Measurements from ENCODE around the gene MYO1F. TPM values are rescaled to one million over a fixed set of nuclear protein-coding genes. Genes with fewer than 3 reads are reported as not detected.

The MYO1F gene
- total RNA-seq, 2 donors from 2014 or later: 2.0 to 8.0 TPM

DNA sequence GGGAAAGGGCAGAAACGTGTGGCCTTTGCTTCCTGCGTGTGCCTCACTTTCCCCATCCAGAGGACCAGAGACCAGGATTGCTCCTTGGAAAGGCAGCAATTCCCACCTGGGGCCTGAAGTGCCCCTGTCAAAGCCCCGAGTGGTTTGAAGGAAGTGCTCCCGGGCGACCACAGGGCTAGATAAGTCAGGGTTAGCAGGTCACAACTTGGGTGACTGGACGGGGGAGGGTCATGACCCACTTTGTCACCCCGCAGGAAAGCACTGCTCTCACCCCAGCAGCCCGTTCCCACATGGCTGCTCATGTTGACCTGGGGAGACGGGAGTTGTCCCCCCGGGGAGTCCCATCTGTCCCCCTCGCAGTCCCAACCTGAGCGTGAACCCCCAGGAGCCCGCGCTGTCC is 75.3 kb downstream of the MYO1F start:
- Histone ChIP-seq H3K27ac (no peak overlapping the region), H3K4me3 (no peak overlapping the region), H3K36me3 (replicated peaks in 1 of 2; ENCODE audit: insufficient read depth in 1 of 2, low read depth in 2 of 2) (no peaks in the 10 kb centered on the region), H3K4me1 (peaks cover 13% of the 10 kb centered on the region), H3K9me3 (no peaks in the 10 kb centered on the region), H3K27me3 (no peaks in the 10 kb centered on the region)
- intact Hi-C loops (cut with DNase I): loop anchor here (10.0 kb wide), 1 partner anchor 97 kb away; no protein-coding TSS in a partner anchor
- no peak for ATAC-seq
- WGBS, 2 donors: 51% methylated on average over 11 of the region's 14 CpGs; no CpG with 5 or more reads in 1 of the 2 donors
- no peak for DNase-seq
- TF ChIP-seq, protein P1, sequence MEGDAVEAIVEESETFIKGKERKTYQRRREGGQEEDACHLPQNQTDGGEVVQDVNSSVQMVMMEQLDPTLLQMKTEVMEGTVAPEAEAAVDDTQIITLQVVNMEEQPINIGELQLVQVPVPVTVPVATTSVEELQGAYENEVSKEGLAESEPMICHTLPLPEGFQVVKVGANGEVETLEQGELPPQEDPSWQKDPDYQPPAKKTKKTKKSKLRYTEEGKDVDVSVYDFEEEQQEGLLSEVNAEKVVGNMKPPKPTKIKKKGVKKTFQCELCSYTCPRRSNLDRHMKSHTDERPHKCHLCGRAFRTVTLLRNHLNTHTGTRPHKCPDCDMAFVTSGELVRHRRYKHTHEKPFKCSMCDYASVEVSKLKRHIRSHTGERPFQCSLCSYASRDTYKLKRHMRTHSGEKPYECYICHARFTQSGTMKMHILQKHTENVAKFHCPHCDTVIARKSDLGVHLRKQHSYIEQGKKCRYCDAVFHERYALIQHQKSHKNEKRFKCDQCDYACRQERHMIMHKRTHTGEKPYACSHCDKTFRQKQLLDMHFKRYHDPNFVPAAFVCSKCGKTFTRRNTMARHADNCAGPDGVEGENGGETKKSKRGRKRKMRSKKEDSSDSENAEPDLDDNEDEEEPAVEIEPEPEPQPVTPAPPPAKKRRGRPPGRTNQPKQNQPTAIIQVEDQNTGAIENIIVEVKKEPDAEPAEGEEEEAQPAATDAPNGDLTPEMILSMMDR (IDR thresholded peaks at IDR 0.05): no peak
- TF ChIP-seq POLR2A (IDR thresholded peaks at IDR 0.05): no peak

DNA sequence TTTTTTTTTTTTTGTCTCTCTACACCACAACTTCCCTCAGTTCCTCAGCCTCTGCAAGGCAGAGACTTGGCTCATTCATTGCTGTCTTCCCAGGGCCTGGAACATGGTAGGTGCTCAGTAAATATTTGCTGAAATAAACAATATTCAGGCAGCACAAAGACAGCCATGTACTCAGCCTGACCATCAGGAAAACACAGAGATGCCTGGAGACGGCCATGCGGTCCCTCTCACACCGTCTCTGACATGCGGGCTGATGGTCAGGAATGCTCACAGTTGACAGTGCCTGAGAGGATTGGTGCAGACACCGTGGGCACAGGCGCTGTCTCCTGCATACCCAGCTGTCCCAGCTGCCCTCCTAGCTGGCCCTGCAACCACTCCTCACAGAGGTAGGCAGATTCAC is 75.7 kb downstream of the MYO1F start:
- H3K36me3 ChIP-seq (replicated peaks in 1 of 2; ENCODE audit: insufficient read depth in 1 of 2, low read depth in 2 of 2): no peaks in the 10 kb centered on the region
- no peaks in the 10 kb centered on the region for H3K27me3 ChIP-seq
- peaks cover 10% of the 10 kb centered on the region for H3K4me1 ChIP-seq
- ATAC-seq (no peak), DNase-seq (no peak)
- H3K27ac ChIP-seq: no peak overlapping the region
- WGBS, 2 donors: 71 to 83% methylated on average over 1 to 6 of the region's 6 CpGs
- intact Hi-C loops (cut with DNase I): loop anchor here (10.0 kb wide), 1 partner anchor 97 kb away; no protein-coding TSS in a partner anchor
- TF ChIP-seq, protein P1 (IDR thresholded peaks at IDR 0.05): no peak
- no peak for TF ChIP-seq POLR2A (IDR thresholded peaks at IDR 0.05)
- no peaks in the 10 kb centered on the region for H3K9me3 ChIP-seq
- H3K4me3 ChIP-seq: no peak overlapping the region

DNA sequence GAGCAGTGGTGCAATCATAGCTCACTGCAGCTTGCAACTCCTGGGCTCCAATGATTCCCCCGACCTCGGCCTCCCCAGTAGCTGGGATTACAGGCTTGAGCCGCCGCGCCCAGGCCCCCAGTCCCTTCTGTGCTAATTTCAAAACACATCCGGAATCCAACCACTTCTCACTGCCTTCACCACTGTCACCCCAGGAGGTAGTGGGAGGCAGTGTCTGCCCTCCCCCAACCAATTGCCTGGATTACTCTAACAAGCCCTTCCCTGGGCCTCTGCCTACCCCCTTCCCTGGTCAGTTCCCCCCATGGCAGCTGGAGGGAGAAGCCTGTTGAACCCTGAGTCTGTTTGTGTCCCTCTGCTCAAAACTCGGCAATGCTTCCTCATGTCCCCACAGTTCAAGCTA is 77.1 kb downstream of the MYO1F start:
- intact Hi-C loops (cut with DNase I): loop anchor here (10.0 kb wide), 1 partner anchor 95 kb away; no protein-coding TSS in a partner anchor
- ATAC-seq (no peak), DNase-seq (peak in 1 of 4 donors; percentile 44)
- Histone ChIP-seq H3K27me3 (no peaks in the 10 kb centered on the region), H3K4me3 (no peak overlapping the region), H3K27ac (peak overlapping the region in 1 of 4 donors; percentile 37), H3K9me3 (no peaks in the 10 kb centered on the region), H3K4me1 (no peaks in the 10 kb centered on the region), H3K36me3 (replicated peaks in 1 of 2; ENCODE audit: insufficient read depth in 1 of 2, low read depth in 2 of 2) (no peaks in the 10 kb centered on the region)
- 61 to 80% methylated on average over 6 to 7 of the region's 7 CpGs for WGBS, 2 donors
- TF ChIP-seq POLR2A (IDR thresholded peaks at IDR 0.05): no peak
- TF ChIP-seq, protein P1 (IDR thresholded peaks at IDR 0.05): no peak

DNA sequence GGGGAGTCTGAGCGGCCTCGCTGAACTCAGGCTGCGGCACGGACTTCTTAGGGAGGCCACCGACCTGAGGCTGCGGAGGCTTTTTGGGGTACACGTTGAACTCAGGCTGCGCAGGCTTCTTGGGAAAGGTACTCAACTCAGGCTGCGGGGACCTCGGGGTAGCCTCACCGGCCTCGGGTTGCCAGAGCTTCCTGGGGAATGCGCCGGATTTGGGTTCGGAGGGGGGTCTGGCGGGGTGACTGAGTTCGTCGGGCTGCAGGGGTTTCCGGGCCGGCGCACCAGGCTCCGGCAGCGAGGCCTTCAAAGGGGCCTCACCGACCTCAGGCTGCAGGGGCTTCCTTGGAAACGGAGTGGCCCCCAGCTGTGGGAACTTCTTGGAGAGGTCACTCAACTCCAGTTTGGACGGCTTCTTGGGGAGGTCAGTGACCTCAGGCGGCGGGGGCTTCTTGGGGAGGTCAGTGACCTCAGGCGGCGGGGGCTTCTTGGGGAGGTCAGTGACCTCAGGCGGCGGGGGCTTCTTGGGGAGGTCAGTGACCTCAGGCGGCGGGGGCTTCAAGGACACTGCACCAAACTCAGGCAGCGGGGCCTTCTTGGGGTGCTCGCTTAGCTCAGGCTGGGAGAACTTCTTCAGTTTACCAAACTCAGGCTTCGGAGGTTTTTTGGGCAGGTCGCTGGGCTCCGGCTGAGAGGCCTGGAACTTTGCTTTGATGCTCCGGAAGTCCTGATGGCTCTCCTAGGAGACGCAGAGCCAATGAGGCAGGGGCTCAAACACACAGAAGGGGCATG is 78.0 kb downstream of the MYO1F start:
- no peak for ATAC-seq
- no peak for TF ChIP-seq POLR2A (IDR thresholded peaks at IDR 0.05)
- TF ChIP-seq, protein P1 (IDR thresholded peaks at IDR 0.05): no peak
- Histone ChIP-seq H3K4me3 (no peak overlapping the region), H3K4me1 (no peaks in the 10 kb centered on the region), H3K36me3 (replicated peaks in 1 of 2; ENCODE audit: insufficient read depth in 1 of 2, low read depth in 2 of 2) (no peaks in the 10 kb centered on the region), H3K27me3 (no peaks in the 10 kb centered on the region), H3K27ac (no peak overlapping the region), H3K9me3 (no peaks in the 10 kb centered on the region)
- 74 to 84% methylated on average over 8 to 41 of the region's 41 CpGs for whole genome bisulfite sequencing, 2 donors
- intact Hi-C loops (cut with DNase I): no loop called here
- DNase-seq: no peak
